Measurements from ENCODE around the gene DKC1. TPM values are rescaled to one million over a fixed set of nuclear protein-coding genes. Genes with fewer than 3 reads are reported as not detected.

The DKC1 gene
- polyA plus RNA-seq, 1 experiment: 50.5 TPM

GRCh38 chrX:154795016-154795415 is 32.4 kb downstream of the DKC1 start:
- CTCF ChIA-PET: interaction anchor here (1.4 kb wide), 1 partner anchor 46 kb away, joined by 3 read pairs; no protein-coding TSS in a partner anchor

GRCh38 chrX:154797006-154797405 is 34.3 kb downstream of the DKC1 start:
- ChIA-PET POLR2A (no interaction called here), CTCF (no interaction called here)
- no peak for DNase-seq (ENCODE audit: low read depth, low spot score)
- no peaks in the 10 kb centered on the region for H3K9me3 ChIP-seq (ENCODE audit: control insufficient read depth, insufficient read depth, low read length)
- no peak for TF ChIP-seq CTCF (IDR thresholded peaks at IDR 0.05; ENCODE audit: low read depth, low read length)
- H3K27ac ChIP-seq (ENCODE audit: low read depth, low read length): no peak overlapping the region
- no peaks in the 10 kb centered on the region for H3K27me3 ChIP-seq (ENCODE audit: control insufficient read depth, insufficient read depth, low read length)
- no peak overlapping the region for H3K4me3 ChIP-seq (ENCODE audit: low read depth, low read length)

More at GRCh38 chrX:154795016-154795415, 32.4 kb downstream of the DKC1 start:
- no peak for TF ChIP-seq CTCF (IDR thresholded peaks at IDR 0.05; ENCODE audit: low read depth, low read length)
- Histone ChIP-seq H3K27ac (ENCODE audit: low read depth, low read length) (no peak overlapping the region), H3K4me3 (ENCODE audit: low read depth, low read length) (no peak overlapping the region), H3K27me3 (ENCODE audit: control insufficient read depth, insufficient read depth, low read length) (no peaks in the 10 kb centered on the region), H3K9me3 (ENCODE audit: control insufficient read depth, insufficient read depth, low read length) (no peaks in the 10 kb centered on the region)
- POLR2A ChIA-PET: no interaction called here
- no peak for DNase-seq (ENCODE audit: low read depth, low spot score)

- Histone ChIP-seq H3K27me3 (ENCODE audit: control insufficient read depth, insufficient read depth, low read length) (no peaks in the 10 kb centered on the region), H3K27ac (ENCODE audit: low read depth, low read length) (peak overlapping the region; percentile 85), H3K4me3 (ENCODE audit: low read depth, low read length) (no peak overlapping the region), H3K9me3 (ENCODE audit: control insufficient read depth, insufficient read depth, low read length) (no peaks in the 10 kb centered on the region)
- no peak for DNase-seq (ENCODE audit: low read depth, low spot score)
- TF ChIP-seq CTCF (IDR thresholded peaks at IDR 0.05; ENCODE audit: low read depth, low read length): no peak
- ChIA-PET POLR2A (no interaction called here), CTCF (no interaction called here)
These were observed 37.1 kb downstream of the DKC1 start for GRCh38 chrX:154799556-154800348.

- DNase-seq (ENCODE audit: low read depth, low spot score): no peak
- ChIA-PET POLR2A (no interaction called here), CTCF (no interaction called here)
- peak overlapping the region; percentile 85 for H3K27ac ChIP-seq (ENCODE audit: low read depth, low read length)
- H3K27me3 ChIP-seq (ENCODE audit: control insufficient read depth, insufficient read depth, low read length): no peaks in the 10 kb centered on the region
- no peaks in the 10 kb centered on the region for H3K9me3 ChIP-seq (ENCODE audit: control insufficient read depth, insufficient read depth, low read length)
- TF ChIP-seq CTCF (IDR thresholded peaks at IDR 0.05; ENCODE audit: low read depth, low read length): no peak
- H3K4me3 ChIP-seq (ENCODE audit: low read depth, low read length): no peak overlapping the region
These were observed 38.0 kb downstream of the DKC1 start for GRCh38 chrX:154800478-154801210.

GRCh38 chrX:154802947-154803346 is 40.3 kb downstream of the DKC1 start:
- no peak for DNase-seq (ENCODE audit: low read depth, low spot score)
- Histone ChIP-seq H3K27ac (ENCODE audit: low read depth, low read length) (no peak overlapping the region), H3K4me3 (ENCODE audit: low read depth, low read length) (no peak overlapping the region), H3K27me3 (ENCODE audit: control insufficient read depth, insufficient read depth, low read length) (no peaks in the 10 kb centered on the region), H3K9me3 (ENCODE audit: control insufficient read depth, insufficient read depth, low read length) (no peaks in the 10 kb centered on the region)
- POLR2A ChIA-PET: no interaction called here
- CTCF ChIA-PET: no interaction called here
- TF ChIP-seq CTCF (IDR thresholded peaks at IDR 0.05; ENCODE audit: low read depth, low read length): no peak
